Measurements from ENCODE around the gene RALY.

The RALY gene

GRCh38 chr20:33985280-33985679, 8.4 kb upstream of the RALY start:
- DNase-seq = no peak

- DNase-seq = no peak
Observed at GRCh38 chr20:33985830-33986229, 7.9 kb upstream of the RALY start.

DNA sequence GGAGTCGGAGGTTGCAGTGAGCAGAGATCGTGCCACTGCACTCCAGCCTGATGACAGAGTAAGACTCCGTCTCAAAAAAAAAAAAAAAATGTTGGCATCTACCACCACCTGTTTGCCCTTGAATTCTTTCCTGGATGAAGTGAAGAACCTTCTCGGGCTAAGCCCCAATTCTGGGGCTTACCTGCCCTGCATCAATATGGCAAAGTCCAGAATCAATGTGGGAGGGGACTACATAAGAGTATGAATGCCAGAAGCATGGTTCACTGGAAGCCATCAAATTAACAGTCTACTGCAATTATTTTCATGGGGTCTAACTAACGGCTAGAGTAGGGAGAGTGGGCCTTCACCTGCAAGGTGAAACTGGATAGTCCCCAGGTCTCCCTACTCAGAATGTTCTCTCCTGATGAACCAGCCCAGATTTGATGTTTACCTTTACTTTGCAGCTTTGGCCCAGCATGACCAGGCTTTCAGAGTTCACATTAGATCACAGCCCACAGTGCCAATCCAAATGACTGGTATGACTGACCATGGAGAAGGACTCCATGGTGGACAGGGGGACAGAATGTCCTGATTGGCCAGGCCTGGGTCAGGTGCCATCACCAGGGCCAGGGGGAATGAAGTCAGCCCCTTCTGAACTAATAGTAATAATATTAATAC, 7.0 kb upstream of the RALY start:
- DNase-seq = no peak

- no peak for DNase-seq
Observed at GRCh38 chr20:33990075-33990474, 3.6 kb upstream of the RALY start.

- DNase-seq = no peak
Observed at GRCh38 chr20:33991502-33991901, 2.2 kb upstream of the RALY start.

GRCh38 chr20:33992145-33992922, 1.4 kb upstream of the RALY start:
- no peak for DNase-seq

DNA sequence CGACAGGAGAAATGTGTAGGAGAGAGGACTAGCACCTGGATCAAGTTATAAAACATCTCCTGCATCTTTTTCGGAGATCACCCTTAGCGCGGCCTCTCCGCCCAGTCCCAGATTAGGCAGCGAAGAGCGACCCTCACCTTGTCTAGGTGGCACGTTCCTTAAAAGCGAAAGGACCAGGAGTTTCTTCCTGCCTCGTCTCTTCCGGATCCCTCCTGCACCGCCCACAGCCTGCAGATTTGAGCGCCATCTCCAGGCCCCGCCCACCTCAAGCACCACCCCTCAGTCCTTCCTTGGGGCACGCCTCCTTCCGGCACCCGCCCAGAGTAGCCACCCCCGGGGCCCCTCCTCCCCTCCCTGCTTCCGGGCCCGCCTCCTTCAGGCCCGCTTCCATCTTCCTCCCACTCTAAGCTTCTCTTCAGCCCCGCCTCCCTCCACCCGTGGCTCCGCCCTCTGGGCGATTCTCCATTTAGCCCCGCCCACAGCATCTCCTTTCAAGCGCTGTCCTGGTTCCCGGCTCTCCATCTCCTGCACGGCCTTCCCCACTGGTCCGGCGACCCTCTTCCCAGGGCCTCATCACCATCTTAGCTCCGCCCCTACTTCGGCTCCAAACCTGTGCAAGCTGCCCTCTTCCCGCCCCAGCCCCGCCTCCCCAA, 662 bp upstream of the RALY start:
- peak; percentile 98 for DNase-seq

GRCh38 chr20:33994222-33994913, 657 bp downstream of the RALY start:
- peak; percentile 89 for DNase-seq

DNA sequence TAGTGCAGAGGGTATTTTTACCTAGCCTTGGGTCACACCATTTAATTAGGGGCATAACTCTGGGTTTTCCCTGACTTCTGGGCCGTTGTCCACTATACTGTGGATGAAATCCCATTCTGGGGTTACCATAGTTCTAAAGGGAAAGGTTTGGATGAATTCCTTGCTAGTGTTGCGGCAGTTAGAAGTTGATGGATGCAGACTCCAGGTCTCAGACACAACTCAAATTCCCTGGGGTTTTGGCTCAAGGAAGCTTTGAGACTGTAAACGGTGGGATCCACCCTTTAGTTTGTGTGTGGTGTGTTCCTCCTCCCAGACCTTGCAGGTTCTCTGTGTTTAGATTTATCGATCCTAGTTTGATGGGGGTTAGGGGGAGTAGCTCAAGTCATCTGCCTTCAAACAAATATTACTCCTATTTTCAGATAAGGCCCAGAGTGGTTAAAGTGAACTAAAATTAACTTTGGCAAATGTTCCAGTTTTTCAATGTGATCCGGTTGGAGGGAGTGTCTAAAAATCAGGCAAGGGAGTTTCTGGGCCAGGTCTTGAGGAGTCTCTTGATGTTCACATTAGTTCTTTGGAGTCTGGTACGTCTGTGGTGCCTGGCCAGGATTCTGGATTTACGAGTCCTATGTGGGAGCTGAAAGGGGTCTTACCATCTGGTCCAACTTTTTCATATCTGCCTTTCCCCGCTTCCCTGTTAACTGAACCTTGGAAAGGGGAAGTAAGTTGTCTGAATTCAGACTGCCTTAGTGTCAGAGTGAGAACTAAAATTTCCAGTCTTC, 1.5 kb downstream of the RALY start:
- DNase-seq = no peak

- no peak for DNase-seq
Observed at GRCh38 chr20:33999025-33999649, 5.4 kb downstream of the RALY start.

GRCh38 chr20:34001378-34001777, 7.7 kb downstream of the RALY start:
- no peak for DNase-seq

GRCh38 chr20:34004227-34004626, 10.5 kb downstream of the RALY start:
- no peak for DNase-seq

GRCh38 chr20:34004790-34005457, 11.2 kb downstream of the RALY start:
- no peak for DNase-seq

GRCh38 chr20:34006619-34007018, 12.9 kb downstream of the RALY start:
- no peak for DNase-seq

DNA sequence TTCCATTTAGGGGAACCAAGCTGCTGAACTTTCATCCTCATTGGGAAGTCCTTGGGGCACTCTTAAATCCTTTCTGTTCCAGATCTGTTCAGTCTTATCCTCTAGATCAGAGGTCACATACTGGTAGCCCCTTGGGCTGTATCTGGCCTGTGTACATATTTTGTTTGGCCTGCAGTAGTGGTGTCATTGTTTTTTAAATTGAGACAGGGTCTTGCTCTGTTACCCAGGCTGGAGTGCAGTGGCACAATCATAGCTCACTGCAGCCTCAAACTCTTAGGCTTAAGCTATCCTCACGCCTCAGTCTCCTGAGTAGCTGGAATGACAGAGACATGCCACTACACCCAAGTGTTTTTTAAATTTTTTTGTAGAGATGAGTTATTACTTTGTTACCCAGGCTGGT, 14.8 kb downstream of the RALY start:
- no peak for DNase-seq

DNA sequence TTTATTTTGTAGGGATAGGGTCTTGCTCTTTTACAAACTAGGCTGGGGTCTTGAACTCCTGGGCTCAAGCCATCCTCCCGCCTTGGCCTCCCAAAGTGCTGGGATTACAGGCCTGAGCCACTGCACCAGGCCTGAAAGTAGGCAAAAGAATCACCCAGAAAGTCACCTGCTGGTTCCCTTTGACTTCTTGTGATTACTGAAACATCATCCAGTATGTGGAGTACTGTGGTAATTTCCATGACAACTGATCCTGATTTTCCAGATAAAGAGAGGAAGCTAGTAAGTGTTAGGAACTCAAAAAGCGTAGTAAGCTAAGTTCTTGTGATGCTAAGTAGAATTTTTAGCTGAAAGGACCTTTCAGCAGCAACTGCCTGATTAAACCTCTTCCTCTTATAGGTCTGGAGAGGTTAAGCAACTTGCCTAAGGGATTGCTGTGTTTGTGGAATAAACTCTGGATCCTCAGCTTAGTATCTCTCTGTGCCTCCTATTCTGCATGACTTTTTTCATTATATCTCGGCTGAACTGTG, 16.8 kb downstream of the RALY start:
- no peak for DNase-seq

- DNase-seq = no peak
Observed at GRCh38 chr20:34011275-34011674, 17.6 kb downstream of the RALY start.

DNA sequence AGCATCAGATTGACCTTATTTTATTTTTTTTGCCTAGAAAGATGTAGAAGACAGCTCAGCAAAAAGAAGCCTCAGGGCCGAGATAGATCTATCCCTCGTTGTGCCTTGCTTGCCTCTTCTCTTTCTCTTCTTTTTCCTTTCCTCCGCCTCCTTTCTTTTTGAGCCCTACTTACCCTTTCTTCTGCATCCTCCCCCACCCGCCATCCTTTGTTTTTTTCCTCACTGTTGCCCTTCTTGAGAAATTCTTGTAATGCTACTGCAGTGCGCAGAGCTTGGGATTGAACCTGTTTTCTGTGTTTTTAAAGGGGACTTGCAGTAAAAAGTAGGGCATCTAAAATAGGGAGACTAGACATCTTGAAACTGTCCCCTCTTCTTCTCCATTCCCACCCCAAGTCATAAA, 18.6 kb downstream of the RALY start:
- no peak for DNase-seq

DNA sequence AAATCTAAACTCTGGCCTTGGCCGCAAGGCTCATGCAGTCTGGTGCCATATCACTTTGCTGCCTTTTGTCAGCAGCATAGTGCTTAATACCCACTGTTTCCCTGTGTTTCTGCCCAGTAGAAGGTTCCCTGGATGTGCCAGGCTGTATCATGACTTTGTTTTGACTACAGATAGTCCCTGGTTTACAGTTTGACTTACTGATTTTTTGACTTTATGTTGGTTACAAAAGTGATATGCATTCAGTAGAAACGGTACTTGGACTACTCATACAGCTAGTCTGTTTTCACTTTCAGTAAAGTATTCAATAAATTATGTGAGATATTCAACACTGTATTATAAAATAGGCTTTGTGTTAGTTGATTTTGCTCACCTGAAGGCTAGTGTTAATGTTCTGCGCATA, 19.0 kb downstream of the RALY start:
- no peak for DNase-seq

- DNase-seq = no peak
Observed at GRCh38 chr20:34013554-34013953, 19.8 kb downstream of the RALY start.

DNA sequence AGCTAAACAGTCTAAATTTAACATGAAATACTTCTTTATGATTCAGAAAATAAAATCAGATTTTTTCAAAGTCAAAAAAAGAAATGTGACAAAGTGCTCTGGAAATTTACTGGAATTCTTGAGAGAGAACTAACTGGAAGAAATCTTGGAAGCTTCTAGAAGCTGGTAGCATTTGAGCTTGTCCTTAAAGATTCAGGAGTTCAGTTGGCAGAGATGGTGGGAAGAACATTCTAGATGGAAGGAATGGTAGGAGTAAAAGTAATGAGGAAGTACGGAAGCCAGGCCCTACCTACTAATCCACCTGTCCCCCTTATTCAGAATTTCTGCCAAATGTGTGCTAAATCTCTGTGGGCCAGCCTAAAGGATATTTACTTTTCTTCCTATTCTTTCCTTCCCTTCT, 21.2 kb downstream of the RALY start:
- DNase-seq = no peak

Data from right kidney (tissue), 1 donor.